GM10847 (cell line): ENCODE results near the gene NFAT5.
A peak's percentile ranks its signal among the peaks of the same experiment; 100 is the strongest.

Source experiments
- POLR2A ChIP-seq: IDR thresholded peaks from 2 replicates; pipeline ENCODE4 v1.6.1; 2011; ENCODE audit not compliant: insufficient read length; ENCODE audit errors: extremely low read depth

The NFAT5 gene

GRCh38 chr16:69565671-69566239 lies at the start of gene NFAT5:
NFAT5 (plus strand) TSS chr16:69565966; CDS start chr16:69566302, 336 bp downstream.
- TF ChIP-seq POLR2A: peak; percentile 77

- no peak for TF ChIP-seq POLR2A
Observed at GRCh38 chr16:69520413-69520799, 45.4 kb upstream of the NFAT5 start.

GRCh38 chr16:69520800-69521602 lies 44.8 kb upstream of the NFAT5 start:
- TF ChIP-seq POLR2A: no peak

GRCh38 chr16:69522041-69522578 lies 43.7 kb upstream of the NFAT5 start:
- TF ChIP-seq POLR2A: no peak

GRCh38 chr16:69522732-69523404 lies 42.9 kb upstream of the NFAT5 start:
- no peak for TF ChIP-seq POLR2A

- TF ChIP-seq POLR2A: no peak
Observed at GRCh38 chr16:69523566-69524305, 42.0 kb upstream of the NFAT5 start.

- TF ChIP-seq POLR2A: no peak
Observed at GRCh38 chr16:69526831-69527655, 38.7 kb upstream of the NFAT5 start.

- TF ChIP-seq POLR2A: no peak
Observed at GRCh38 chr16:69531988-69532387, 33.8 kb upstream of the NFAT5 start.

GRCh38 chr16:69532641-69533455 lies 32.9 kb upstream of the NFAT5 start:
- TF ChIP-seq POLR2A: no peak

GRCh38 chr16:69534720-69535119 lies 31.0 kb upstream of the NFAT5 start:
- TF ChIP-seq POLR2A: no peak

GRCh38 chr16:69535123-69536050 lies 30.4 kb upstream of the NFAT5 start:
- TF ChIP-seq POLR2A: no peak

- no peak for TF ChIP-seq POLR2A
Observed at GRCh38 chr16:69537706-69538080, 28.1 kb upstream of the NFAT5 start.

- TF ChIP-seq POLR2A: no peak
Observed at GRCh38 chr16:69538808-69539207, 27.0 kb upstream of the NFAT5 start.

GRCh38 chr16:69542974-69543373 lies 22.8 kb upstream of the NFAT5 start:
- TF ChIP-seq POLR2A: no peak
